DMS79 (cell line): Measurements from ENCODE around the gene MYO1D.
A peak's percentile ranks its signal among the peaks of the same experiment; 100 is the strongest.
"Not testable (repeated sequence)": the region's sequence is repeated elsewhere in the genome, so short reads cannot be mapped to it uniquely, and the experiment has no call there.

Experiments used
- DNase-seq: peaks from one replicate; lab custom pipeline; 2025; lab: John Stamatoyannopoulos, UW

MYO1D gene

DNA sequence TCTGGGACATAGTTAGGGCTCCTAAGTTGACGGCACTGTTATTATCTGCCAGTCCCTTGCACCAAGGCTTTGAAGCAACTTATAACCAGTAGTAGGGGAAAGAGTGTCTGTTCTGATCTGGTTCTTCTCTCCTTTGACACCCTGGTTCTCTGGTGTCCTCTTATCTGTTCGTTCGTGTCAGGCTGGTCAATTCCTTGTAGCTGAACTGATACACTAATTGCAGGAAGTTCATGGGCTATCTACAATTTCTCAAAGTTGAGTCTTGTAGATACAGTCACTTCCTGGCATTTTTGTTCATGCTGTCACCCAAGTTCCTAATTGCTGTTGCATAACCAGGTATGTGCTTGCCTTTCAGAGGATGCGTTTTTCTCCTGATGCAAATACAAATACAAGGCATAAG is 17.3 kb upstream of the MYO1D start:
- DNase-seq: no peak

GRCh38 chr17:32887410-32887809 is 10.5 kb upstream of the MYO1D start:
- not testable (repeated sequence) for DNase-seq

- not testable (repeated sequence) for DNase-seq
These were observed 10.0 kb upstream of the MYO1D start for GRCh38 chr17:32886951-32887350.

DNA sequence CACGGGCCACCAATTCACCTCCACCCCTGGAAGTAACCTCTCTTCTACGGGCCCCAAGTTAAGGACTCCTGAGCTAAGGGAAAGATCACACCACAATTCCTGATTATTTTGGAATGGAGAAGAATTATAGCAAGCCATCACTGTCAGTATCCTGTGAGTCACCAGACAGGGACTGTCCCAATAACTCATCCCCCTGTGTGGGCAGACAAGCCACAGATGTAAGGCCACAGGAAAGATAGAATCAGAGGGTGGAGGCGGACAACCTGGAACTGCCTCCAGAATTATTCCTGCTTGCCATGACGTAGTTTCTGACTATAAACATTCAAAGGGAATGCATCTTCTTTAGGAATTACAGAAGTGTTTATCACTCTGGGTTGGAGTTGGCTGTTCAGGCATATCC is 5.8 kb upstream of the MYO1D start:
- DNase-seq: no peak

DNA sequence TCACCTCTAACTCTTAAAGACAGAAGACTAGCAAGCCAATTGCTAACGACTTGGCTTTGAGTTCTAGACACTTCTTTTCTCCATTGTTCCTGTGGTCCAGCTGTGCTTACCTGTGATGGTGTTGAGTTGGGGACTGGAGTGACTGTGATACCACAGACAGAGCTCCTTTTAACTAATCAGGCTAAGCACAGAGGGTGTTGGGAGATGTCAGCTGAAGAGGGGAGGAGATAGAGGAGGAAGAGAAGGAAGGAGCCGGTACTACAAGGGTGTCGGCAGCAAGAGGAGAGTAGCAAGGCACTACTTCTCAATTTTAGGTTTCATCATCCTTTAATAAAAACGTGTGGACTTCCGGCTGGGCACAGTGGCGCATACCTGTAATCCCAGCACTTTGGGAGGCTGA is 5.1 kb upstream of the MYO1D start:
- no peak for DNase-seq

DNA sequence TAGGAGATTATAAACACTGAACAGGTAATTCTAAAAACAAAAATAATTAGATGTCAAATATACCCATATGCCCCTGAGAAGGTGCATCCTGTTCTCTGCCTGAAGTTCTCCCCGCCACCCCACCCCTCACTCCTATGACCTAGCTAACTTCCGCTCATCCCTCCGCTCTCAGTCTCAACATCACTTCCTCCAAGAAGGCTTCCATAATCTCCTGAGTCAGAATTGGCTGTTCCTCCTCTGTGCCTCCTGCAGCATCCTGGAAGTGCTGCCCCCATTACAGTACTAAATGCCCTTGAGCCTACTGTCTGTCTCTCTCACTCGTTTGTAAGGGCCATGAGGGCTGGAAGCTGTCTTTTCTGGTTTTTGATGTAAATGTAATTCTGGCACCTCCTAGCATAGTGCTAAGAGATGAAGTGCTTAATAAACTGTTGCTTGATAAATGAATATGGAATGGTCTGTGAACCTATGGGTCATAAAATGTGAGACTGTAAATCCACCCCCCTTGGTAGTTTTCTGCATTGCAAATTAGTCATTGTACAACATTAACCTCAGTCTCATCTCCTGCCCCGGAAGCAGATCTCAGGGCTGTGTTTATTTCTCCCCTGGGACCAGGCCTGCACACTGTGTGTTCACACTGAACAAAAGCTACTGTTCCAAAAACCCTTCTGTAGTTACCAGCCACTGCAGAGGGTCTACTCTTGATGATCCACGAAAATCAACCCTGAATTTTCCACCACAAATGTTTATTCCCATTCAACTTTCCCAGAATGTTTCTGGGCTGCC is 3.9 kb upstream of the MYO1D start:
- no peak for DNase-seq

- DNase-seq: no peak
These were observed 2.2 kb upstream of the MYO1D start for GRCh38 chr17:32879134-32879533.

GRCh38 chr17:32878211-32878610 is 1.3 kb upstream of the MYO1D start:
- DNase-seq: no peak

- peak; percentile 45 for DNase-seq
These were observed 340 bp upstream of the MYO1D start for GRCh38 chr17:32877164-32877764.

DNA sequence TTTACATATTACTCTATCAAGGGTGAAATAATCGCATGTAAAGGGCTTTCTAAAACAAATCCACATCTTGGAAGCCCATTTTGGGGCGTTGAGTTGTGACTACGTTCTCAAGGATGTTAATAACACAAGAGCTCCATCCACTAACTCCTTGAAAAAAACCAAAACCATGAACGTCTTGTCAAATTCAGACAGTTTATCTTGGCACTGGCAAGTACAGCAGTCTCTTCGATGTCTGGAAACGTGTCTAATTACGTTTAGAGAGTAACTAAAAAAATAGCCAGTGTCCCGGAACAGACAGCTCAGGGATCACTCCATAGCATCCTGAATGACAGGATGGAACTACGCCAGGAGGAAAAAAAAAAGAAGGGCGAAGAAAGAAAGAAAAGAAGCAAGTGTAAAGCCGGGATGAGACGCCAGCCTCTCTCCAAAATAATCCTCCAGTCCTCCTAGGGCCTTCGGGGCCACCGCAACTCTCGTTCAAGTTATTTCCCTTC is 954 bp downstream of the MYO1D start:
- peak; percentile 39 for DNase-seq

DNA sequence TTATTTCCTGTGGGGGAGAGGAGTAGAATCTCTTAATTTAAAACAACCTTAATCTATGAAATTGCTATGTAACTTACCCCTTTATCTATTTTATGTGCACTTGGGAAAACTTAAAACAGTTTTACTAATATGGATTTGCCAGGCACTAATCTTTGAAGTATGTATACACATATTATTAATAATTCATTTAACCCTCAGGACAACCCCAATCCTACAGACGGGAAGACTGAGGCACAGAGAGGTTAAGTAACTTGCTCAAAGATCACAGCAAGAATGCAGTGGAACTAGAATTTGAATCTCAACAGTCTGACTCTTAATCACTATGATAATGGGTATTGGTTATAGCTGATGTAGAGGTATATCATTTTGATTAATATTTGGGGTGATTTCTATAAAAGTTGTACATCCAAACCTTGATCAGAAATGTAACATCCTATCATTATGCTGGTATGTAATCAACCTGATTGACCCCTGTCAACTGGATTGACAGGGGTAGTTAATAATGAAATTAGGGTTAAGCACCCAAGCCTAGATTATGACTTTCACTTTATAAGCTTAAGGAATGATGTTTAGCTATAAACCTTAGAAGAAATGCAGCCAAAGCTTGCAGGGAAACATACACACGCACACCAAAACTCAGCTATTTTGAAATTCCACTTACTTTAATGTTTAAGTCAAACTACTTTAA is 1.6 kb downstream of the MYO1D start:
- DNase-seq: no peak

GRCh38 chr17:32873114-32873513 is 3.8 kb downstream of the MYO1D start:
- DNase-seq: no peak

- no peak for DNase-seq
These were observed 5.2 kb downstream of the MYO1D start for GRCh38 chr17:32871746-32872145.

GRCh38 chr17:32870969-32871368 is 6.0 kb downstream of the MYO1D start:
- no peak for DNase-seq

DNA sequence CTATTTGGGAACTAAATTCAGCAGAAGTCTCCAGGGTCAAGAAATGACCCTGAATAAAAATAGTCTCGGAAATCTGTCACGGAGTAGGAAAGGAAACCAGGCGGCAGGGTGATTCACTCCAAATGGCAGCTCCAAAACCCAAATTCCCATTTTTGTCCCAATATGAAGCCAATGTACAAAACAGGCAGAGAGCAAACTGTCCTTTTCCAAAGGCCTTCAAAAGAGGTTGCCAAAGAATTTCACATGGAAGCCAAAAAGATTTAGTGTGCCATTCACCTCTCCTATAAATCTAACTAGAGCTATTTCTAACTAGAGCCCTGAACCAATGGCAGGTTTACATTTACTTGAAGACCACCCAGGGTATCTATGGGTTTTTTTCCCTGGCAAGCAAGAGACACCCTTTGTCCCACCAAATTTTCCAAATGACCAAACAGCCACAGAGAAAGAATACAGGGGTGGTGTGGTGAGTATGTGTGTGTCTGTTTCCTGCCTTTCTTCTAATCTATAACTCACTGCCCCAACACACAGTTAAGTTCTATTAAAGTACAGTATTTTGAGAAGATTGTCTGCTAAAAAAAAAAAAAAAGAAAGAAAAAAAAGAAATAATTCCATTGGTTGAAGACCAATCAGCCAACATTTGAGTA is 6.8 kb downstream of the MYO1D start:
- DNase-seq: no peak

- DNase-seq: no peak
These were observed 7.4 kb downstream of the MYO1D start for GRCh38 chr17:32869345-32870026.

GRCh38 chr17:32865141-32865540 is 11.8 kb downstream of the MYO1D start:
- DNase-seq: no peak

GRCh38 chr17:32863559-32863958 is 13.4 kb downstream of the MYO1D start:
- no peak for DNase-seq

- DNase-seq: peak; percentile 20
These were observed 14.0 kb downstream of the MYO1D start for GRCh38 chr17:32862940-32863339.

DNA sequence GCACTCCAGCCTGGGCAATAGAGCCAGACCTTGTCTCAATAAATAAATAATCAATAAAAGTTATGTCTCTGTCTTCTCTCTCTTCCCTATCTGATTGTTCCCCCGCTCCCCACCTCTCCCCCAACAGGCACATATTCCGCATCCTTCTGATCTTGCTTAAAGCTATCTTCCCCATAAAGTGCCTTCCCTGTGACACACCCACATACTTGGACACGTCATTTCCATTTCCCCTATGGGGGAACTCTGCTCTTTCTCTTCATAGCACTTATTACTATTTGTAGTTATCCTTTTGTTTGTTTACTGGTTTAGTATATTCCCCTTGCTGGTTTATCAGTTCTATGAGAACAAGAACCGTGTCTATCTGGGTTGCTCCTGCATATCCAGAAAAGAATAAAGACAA is 14.9 kb downstream of the MYO1D start:
- no peak for DNase-seq

DNA sequence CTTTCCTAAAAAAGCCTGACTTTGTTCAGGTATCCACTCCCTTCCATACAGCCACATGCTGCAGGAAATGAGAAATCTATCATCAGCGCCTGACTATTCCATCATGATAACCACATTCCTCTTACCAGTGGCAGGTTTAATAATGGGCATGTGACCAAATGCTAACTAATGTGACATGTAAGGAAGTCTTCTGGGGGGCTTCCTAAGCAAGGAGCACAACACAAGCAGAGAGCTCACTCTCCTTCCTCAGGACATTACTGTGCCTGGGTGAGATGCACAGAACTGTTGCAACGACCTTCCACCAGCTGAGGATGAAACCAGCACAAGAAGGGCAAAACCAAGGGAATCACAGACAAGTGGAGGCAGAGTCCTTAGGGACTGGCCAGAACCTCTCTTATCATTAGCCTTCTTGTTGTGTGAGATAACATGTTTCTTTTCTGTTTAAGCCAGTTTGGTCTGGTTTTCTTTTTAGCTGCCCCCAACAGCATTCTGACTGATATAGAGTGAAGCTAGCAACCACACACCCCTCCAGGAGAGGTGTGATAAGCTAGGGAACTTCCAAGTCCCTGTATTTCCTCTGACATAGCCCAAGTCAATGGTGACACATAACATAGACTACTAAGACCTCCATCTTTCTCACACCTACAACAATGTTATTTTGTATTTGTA is 16.9 kb downstream of the MYO1D start:
- DNase-seq: no peak
